Upper lobe of left lung (tissue), 4 donors: ENCODE data around the gene BCL7C.

Experiments
- POLR2A ChIP-seq, 4 donors: fragments of 450-650 bp; IDR thresholded peaks; one replicate each; pipeline ENCODE4 v1.5.1; 2016 to 2017; ENCODE audit warnings: antibody characterized with exemption in 4 of 4, mild to moderate bottlenecking in 2 of 4
- TF ChIP-seq, protein P1 (sequence below), 6 experiments: fragments of 450-650 bp in 4 of 6; fragments of 200-600 bp in 2 of 6; sonication (generic) in 2 of 6; IDR thresholded peaks; one replicate each; pipeline ENCODE4 v1.5.1; 2016 to 2019; ENCODE audit warnings: antibody characterized with exemption in 6 of 6

DNA sequence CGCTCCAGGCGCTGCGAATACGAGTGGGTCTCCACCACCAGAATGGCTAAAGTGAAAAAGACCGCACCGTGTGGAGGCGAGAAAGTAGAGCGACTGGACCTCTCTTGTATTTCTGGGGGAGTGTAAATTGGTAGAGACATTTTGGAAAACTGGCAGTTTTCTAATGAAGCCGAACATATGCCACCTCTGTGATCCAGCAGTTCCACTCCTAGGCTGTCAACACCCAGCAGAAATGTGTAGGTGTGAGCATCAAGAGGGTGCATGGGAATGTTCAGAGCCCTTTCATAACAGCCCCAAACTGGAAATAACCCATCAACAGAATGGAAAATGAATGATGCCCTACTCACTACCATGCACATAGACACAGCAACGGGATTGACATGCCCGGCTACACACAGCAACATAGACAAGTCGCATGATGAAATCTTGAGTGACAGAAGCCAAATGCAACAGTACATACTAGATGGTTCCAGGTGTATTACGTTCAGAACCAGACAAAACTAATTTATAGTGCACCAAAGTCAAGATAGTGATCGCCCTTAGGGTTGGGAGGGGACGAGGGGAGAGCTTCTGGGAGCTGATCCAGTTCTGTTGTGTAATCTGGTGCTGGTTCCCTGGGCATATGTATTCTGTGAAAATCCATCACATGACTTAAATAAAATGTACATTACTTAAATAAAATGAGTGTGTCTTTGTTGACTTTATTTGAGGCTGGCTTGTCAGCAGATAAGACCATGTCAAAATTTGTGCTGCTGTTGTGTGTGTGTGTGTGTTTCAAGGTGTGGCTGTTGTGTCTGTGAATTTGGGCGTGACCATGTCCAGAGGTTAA, 877 bp upstream of the BCL7C start:
- TF ChIP-seq, protein P1, sequence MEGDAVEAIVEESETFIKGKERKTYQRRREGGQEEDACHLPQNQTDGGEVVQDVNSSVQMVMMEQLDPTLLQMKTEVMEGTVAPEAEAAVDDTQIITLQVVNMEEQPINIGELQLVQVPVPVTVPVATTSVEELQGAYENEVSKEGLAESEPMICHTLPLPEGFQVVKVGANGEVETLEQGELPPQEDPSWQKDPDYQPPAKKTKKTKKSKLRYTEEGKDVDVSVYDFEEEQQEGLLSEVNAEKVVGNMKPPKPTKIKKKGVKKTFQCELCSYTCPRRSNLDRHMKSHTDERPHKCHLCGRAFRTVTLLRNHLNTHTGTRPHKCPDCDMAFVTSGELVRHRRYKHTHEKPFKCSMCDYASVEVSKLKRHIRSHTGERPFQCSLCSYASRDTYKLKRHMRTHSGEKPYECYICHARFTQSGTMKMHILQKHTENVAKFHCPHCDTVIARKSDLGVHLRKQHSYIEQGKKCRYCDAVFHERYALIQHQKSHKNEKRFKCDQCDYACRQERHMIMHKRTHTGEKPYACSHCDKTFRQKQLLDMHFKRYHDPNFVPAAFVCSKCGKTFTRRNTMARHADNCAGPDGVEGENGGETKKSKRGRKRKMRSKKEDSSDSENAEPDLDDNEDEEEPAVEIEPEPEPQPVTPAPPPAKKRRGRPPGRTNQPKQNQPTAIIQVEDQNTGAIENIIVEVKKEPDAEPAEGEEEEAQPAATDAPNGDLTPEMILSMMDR (IDR thresholded peaks at IDR 0.05) = no peak
- TF ChIP-seq POLR2A (IDR thresholded peaks at IDR 0.05) = no peak
